OCI-LY3 (cell line): ENCODE measurements around the gene RTN4IP1.

Source experiments
- EZH2phosphoT487 ChIP-seq: fragments of 200-600 bp; shearing (Covaris generic); IDR thresholded peaks from 2 replicates; pipeline ENCODE4 v1.6.1; 2018; ENCODE audit warnings: antibody characterized with exemption, mixed run types, low read depth
- TF ChIP-seq, protein P1 (sequence below): fragments of 200-600, 300-600 bp; sonication (generic); IDR thresholded peaks from 2 replicates; pipeline ENCODE4 v1.5.1; 2014; ENCODE audit warnings: antibody characterized with exemption, low read length, low read depth

DNA sequence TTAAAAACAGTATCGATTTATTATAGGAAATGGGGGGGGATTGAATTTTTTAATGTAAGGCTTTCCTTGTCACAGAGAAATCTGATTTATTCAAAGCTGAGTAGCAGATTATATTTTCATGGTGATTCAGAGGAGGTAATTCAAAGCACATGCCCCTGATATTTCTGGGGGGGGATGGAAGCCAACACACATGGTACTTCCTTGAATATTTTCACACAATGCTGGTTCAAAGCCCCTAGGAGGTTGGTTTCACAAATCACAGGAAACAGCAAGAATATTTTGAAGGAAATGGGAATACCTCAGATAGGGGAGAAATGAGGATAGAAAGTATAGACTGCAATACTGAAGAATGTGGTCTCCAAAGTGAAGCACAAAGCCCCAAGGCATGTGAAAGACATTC lies 98.8 kb downstream of the RTN4IP1 start:
- TF ChIP-seq, protein P1, sequence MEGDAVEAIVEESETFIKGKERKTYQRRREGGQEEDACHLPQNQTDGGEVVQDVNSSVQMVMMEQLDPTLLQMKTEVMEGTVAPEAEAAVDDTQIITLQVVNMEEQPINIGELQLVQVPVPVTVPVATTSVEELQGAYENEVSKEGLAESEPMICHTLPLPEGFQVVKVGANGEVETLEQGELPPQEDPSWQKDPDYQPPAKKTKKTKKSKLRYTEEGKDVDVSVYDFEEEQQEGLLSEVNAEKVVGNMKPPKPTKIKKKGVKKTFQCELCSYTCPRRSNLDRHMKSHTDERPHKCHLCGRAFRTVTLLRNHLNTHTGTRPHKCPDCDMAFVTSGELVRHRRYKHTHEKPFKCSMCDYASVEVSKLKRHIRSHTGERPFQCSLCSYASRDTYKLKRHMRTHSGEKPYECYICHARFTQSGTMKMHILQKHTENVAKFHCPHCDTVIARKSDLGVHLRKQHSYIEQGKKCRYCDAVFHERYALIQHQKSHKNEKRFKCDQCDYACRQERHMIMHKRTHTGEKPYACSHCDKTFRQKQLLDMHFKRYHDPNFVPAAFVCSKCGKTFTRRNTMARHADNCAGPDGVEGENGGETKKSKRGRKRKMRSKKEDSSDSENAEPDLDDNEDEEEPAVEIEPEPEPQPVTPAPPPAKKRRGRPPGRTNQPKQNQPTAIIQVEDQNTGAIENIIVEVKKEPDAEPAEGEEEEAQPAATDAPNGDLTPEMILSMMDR = no peak
- no peak for TF ChIP-seq EZH2phosphoT487
